GOT3 (cell line): ENCODE data around the gene KCNK17.
"Not testable (repeated sequence)": the region's sequence is repeated elsewhere in the genome, so short reads cannot be mapped to it uniquely, and the experiment has no call there.

Experiments used
- DNase-seq: peaks from one replicate; lab custom pipeline; 2025; ENCODE audit warnings: mixed read lengths; lab: John Stamatoyannopoulos, UW

KCNK17 gene

GRCh38 chr6:39302011-39302410 is 12.2 kb downstream of the KCNK17 start:
- no peak for DNase-seq

DNA sequence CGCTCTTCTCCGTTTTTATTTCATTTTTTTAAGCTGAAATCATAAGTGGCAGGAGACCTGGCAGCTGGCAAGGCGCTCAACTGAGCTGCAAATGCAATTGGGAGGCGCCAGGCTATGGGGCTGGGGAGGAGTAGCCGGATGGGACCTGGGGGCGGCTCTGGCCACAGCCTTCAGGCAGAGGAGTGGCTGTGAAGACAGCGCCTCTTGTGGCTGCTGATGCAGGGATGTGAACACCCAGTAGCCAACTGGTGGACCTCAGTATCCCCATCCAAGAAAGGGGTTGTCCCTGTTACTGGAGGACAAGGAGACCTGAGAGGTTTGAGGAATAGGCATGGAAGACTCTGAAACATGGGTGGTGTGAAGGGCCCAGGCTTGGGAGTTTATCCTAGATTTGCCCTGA is 12.6 kb downstream of the KCNK17 start:
- DNase-seq = no peak

DNA sequence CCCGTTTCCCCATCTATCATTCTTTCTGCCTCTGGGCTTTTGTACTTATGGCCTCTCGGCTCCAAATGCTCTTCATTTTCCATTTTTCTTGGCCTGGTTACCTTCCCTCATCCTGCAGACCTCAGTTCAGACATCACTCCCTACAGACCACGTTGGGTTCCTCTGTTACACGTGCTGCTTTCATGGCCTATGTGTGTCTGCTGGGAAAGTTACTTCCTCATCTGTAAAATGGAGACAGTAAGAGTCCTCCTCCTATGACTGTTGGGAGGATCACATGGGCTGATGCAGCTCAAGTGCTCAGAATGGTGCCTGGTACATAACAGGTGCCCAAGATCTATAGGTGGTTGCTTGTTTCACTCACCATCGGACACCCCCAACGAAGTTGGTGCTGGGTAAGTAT is 13.5 kb downstream of the KCNK17 start:
- no peak for DNase-seq

DNA sequence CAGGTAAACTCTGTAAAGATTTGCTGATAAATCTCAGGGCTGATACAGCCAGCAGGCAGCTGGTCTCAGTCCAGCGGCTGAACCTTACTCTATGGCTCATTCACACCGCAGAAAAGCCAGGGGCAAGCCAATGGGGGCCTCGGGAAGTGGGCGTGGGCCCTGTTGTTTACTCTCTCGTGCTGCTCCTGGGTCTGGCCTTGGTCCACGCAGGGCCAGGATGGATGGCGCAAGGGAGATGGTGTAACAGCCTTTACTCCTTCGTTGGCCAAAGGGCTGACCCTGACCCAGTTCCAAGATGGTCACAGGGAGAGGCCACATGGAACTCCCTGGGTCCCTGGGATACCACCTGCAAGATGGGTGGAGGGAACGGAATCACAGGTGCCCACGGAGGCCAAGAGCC is 16.2 kb downstream of the KCNK17 start:
- no peak for DNase-seq

DNA sequence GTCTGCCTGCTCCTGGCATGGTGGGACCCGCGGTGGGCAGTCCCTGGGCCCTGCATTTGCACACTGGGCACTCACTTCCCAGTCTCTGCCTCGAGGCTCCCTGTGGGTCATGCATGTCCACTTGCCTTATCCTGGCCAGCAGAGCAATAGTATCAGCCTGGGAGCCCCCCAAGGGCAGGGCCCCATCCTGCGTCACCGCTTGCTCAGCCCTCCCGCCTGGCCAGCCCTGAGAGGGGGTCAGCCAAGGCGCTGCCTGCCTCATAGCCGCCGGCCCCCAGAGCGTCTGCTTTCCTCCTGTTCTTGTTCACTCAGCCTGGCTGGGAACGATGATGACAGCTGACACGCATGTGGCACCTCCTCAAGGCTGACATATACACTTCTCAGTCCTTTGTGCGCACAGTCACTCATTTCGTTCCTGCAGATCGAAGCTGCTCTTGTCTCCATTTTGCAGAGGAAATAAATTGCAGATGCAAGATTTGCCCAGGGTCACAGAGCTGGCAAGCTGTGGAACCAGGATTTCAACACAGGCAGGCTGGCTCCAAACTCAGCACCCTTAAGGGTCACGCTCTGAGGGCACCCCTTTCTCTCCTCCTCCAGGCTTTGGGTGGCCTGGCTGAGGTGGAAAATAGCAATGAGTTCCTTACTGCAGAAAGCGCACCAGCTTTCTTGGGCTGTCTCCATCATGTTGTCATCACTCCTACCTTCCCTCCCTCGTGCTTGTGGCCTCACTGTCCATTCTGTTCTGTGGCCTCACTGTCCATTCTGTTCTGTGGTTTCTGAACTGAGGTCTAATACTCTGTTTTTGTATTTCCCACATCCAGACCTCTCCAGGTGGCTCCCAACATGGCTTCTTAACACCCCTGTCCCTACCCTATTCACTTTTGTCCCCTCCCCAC is 17.2 kb downstream of the KCNK17 start:
- no peak for DNase-seq

GRCh38 chr6:39295611-39296011 is 18.6 kb downstream of the KCNK17 start:
- no peak for DNase-seq

GRCh38 chr6:39294899-39295298 is 19.3 kb downstream of the KCNK17 start:
- DNase-seq = no peak

- DNase-seq = no peak
Measured at GRCh38 chr6:39294133-39294532, 20.1 kb downstream of the KCNK17 start.

- no peak for DNase-seq
Measured at GRCh38 chr6:39292637-39293036, 21.6 kb downstream of the KCNK17 start.

DNA sequence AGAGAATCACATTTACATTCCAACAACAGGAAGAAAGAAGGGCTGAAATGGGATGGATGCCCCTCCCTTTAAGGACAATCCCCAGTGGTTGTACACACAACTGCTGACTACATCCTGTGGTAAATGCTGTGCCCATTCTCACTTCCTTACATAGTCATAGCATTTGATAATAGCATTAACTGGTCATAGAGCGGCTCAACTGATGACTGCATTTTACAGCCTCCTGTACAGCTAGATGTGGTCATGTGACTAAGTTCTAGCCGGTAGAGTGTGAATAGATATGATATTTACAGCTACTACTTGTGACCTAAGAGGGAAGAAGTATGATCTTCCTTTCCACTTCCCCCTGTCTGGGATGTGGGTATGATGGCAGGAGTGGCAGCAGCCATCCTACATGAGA is 24.7 kb downstream of the KCNK17 start:
- DNase-seq = no peak

DNA sequence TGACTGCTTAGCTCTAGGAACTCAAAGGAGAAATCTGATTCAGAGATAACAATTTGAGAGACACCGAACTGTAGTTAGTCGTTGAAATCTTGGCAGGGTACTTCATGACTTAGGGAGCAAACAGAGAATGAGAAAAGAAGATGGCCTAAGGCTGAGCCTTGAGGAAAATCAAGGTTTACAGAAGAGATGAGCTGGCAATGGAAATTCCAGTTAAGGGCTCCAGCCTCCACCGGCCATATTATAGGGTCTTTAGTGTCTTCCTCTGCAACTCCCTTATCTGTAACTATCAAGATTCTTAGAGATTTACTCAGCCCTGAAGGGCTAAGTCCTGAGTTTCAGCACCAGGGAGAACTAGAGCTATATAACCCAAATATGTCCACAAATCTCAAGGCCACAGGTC is 26.6 kb downstream of the KCNK17 start:
- no peak for DNase-seq

GRCh38 chr6:39286596-39286995 is 27.6 kb downstream of the KCNK17 start:
- DNase-seq = not testable (repeated sequence)

GRCh38 chr6:39282774-39283173 is 31.4 kb downstream of the KCNK17 start:
- no peak for DNase-seq

DNA sequence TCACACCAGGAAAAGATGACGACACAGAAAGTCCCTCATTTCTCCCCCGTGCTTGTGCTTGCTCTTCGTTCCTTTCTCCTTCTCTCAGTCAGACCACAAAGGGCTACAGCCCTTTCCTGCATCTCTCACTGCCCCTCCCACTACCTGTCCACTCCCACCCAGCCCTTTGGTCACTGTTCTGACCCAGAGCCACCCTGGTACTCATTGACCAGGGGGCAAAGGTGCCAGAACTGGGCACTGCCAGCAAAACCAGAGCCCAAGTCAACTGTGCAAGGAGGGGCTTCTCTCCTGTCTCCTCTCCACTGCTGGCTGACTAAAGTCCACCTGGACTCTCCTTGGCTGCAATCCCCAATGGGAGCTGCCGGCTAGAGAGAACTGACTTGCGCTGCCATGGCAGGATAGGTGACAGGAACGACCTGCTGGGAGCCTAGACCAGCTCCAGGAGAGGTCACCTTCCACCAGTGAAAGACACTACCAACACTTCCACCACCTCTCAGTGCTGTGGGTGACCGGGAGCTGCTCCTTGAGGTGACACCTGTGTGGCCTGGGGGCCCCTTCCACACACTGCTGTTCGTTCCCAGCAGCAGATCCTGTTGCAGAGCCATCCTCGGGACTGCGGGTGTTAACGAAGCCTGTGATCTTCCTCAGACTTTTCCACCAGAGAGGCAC is 32.8 kb downstream of the KCNK17 start:
- no peak for DNase-seq

DNA sequence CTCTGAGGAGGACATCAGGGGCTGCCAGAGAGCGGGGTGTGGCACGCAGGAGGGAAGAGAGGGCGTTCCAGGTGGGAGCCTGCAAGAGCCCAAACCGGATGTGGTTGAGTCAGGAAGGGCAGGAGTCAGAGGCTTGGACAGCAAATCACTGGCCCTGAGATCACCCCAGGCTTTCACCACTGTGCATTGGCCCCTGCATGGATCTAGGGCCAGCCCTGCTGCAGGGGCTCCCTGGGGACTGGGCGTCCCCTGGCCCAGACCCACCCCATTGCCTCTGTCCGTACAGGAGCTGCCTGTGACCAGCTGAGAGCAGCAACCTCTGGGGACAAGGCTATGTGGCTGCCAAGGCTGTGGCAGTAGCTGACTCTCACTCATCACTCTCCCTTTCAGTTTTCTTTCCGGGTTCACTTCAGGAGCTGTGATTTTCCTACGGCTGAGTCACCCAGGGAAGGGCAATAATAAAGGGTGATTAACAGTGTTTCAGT is 33.9 kb downstream of the KCNK17 start:
- DNase-seq = no peak

- no peak for DNase-seq
Measured at GRCh38 chr6:39279539-39279938, 34.7 kb downstream of the KCNK17 start.

DNA sequence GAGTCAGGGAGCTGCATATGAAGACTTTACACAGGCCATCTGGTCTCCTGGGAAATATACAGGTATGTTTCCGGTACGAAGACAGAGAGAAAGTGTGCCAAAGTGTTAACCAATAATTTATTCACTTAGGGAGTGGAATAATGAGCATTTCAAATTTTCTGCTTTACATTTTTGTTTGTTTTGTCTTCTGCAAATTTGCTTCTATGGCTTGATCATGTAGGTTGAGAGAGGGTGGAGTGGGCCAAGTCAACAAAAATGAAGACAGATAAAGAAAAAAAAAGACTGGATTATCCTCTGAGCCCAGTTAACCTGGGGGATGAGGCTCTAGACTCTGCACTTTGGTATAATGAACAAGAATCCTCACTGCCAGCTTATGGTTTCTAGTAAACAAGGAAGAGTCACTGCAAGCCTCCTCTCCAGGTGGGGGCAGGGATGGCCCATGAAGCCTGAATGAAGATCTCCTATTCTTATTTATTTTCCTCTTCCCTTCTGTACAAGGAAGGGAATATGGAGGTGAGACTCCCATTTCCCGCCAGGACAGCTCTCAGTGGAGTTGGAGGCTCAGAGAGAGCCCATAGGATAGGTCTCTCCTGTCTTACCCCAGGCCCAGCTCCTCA is 37.7 kb downstream of the KCNK17 start:
- no peak for DNase-seq

DNA sequence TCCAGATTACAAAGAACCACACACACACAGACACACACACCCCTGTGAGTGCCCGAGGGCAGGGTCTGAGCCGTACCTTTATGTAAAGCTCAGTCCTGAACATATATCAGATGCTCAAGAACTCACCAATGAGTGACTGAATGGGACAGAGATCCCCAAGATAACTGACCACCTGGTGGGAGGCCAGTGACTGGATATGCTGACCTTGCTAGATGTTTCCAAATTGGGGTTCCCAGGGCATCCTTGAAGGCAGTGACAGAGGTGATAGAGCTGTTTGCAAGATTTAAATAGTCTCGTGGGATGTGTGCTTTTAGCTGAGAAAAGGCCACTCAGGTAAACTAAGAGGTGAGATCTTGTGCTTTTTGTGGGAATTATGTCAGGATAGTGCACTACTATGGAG is 39.3 kb downstream of the KCNK17 start:
- no peak for DNase-seq

DNA sequence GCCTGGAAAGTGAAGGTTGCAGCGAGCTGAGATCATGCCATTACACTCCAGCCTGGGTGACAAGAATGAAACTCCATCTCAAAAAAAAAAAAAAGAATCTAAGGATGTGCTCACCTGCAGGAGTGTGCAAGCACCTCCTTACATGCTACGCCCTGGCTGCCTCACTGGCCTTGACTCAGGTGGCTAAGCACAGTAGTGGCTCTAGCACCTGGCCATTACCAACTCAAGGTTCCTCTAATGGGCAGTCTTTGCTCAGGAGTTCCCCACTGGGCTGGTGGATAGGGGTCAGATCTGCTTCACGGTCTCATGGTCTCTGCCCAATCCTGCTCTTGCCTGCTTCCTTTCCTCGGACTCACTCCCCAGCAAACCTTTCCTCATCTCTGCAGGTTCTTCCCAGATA is 39.7 kb downstream of the KCNK17 start:
- no peak for DNase-seq

- DNase-seq = no peak
Measured at GRCh38 chr6:39273406-39273821, 40.8 kb downstream of the KCNK17 start.

DNA sequence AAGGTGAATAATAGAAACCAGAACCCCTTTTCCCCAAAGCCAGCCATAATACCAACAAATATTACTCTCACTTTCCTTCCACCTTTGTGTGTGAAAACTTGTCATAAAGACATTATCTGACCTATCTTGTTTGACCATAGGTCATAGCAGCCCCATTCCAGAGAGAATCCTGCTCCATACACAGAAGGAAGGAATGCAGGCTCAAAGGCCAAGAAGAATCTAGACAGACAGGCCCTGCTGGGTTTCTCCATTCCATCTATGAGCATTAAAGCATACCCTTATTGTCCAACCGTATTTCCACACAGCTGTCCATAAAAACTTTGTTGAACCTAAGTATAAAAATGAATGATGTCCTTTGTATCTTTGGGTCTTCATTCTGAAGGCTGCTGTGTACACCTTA is 44.3 kb downstream of the KCNK17 start:
- DNase-seq = no peak

DNA sequence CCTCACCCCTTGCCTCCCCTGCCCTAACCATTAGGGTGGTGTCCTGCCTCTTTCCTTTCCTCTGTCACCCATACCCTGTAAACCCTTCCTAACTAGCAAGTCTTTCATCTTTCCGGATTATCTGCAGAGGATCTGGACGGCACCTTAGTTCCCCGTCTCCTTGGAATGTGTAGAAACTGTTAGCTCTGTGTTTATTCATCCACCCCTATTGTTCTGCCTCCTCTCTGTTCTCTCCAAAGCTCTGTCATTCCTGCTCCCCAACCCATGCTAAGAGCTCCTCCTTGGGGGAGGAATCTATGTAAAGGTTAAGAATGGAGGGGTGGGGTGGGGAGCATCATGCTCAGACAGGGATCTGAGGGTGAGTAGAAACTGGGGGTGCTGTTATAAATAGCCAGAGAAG is 45.5 kb downstream of the KCNK17 start:
- no peak for DNase-seq

- no peak for DNase-seq
Measured at GRCh38 chr6:39268171-39268570, 46.0 kb downstream of the KCNK17 start.
